GM19438 (cell line): ENCODE results near the gene GPR35.

Source experiments
- ATAC-seq: cut with Tn5 transposase; IDR thresholded peaks from one replicate; pipeline ENCODE4 v1.9.1; 2021; ENCODE audit warnings: low read depth; ENCODE audit not compliant: unreplicated experiment

Gene GPR35

DNA sequence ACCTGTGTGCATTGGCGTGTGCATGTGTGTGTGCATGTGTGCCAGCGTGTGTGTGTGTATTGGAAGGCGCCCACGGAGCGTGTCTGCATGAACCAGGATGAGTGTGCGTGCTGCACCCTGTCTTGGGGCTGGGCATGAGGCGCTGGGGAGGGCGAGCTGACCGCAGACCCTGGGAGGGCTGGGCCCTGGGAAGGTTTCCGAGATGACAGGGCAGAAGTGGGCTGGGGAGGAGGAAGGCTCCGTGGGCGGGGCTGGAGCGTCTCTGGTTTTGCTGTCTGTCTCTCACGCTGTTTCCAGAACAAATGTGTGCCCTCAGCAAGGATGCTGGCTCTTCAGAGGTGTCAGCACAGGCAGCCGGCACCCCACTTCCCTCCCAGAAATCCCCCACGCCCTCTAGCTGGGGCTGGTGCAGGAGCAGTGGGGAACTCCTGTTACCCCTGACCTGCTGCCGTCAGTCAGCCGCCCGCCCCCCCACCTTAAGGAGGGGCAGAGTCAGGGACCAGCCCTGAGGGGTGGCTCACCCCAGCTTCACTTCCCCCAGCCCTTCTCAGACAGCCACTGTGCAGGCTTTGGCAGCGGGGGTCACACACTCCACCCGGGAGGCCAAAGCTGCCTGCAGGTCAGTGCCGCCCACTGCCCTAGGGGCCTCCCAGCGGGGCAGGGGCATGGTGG lies at the start of gene GPR35:
TSS of gene GPR35 (plus strand) at position 531 of the 672 bp plus-strand sequence. CDS start 4,473 bp downstream, outside the sequence.
- no peak for ATAC-seq

DNA sequence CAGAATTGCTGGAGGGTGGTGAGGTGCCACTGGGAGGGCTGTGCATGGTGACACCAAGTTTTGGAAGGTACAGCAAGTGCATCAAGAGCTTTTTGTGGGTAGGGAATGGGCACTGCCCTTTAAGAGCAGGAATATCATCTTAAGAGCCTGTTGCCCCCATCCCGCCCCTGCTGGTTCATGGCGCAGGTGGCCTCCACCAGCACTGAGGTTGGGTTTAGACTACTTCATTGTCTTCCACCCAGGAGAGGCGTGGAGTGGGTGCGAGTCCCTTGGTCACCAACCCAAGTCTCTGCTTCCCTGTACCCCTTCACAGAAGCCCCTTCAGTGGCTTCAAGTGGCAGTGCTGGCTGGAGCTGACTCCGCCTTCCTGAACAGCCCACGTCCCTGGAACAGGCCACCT lies 49.2 kb upstream of the GPR35 start:
- no peak for ATAC-seq

DNA sequence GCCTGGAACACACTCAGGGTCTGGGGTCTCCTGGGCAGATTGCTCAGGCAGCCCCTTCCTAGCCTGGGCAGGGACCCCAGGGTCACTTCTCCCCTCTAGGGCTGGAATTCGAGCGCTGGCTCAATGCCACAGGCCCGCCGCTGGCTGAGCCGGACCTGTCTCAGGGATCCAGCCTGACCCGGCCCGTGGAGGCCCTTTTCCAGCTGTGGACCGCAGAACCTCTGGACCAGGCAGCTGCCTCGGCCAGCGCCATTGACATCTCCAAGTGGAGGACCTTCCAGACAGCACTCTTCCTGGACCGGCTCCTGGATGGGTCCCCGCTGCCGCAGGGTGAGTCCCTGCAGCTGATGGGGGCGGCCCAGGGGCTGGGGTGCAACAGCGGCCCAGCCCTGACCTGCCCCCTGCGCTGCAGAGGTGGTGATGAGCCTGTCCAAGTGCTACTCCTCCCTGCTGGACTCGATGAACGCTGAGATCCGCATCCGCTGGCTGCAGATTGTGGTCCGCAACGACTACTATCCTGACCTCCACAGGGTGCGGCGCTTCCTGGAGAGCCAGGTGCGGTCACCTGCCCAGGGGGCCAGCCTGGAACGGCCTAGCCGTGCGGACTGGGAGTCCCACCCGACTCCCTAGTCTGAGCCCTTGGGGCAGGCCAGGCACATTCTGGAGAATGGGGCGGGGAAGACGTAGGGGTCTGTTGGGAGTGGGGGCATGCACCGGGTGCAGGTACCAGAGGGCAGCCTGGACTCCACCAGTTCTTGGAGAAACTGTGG lies 48.7 kb upstream of the GPR35 start:
- no peak for ATAC-seq

- ATAC-seq: no peak
Measured at GRCh38 chr2:240577281-240578109, 47.8 kb upstream of the GPR35 start.

DNA sequence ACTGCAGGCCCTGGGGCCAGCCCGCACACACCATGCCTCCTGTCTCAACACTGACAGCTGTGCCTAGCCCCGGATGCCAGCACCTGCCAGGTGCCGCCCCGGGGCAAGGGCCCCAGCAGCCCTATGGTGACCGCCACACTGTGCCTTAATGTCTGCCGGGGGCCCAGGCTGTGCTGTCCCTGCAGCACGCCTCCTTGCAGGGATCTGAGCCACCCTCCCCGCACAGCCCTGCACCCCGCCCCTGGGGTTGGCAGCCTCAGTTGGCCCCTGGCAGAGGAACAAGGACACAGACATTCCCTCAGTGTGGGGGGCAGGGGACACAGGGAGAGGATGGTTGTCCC lies 47.2 kb upstream of the GPR35 start:
- no peak for ATAC-seq

DNA sequence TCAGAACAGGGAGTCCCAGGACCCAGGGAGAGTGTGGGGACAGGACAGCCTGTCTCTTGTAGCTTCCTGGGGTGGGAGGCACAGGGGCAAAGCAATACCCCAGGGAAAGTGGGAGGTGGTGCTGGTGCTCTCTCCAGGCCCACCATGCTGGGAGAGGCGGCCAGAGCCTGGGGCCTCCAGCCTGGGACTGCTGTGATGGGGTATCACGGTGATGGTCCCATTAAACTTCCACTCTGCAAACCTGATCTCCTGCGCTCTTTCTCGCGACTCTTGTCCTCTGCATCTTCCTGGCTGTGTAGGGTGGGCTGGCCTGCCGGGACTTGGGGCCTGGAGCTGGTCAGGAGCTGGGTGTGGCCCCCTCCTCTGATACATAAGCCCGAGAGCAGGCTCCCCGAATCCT lies 46.8 kb upstream of the GPR35 start:
- ATAC-seq: no peak

DNA sequence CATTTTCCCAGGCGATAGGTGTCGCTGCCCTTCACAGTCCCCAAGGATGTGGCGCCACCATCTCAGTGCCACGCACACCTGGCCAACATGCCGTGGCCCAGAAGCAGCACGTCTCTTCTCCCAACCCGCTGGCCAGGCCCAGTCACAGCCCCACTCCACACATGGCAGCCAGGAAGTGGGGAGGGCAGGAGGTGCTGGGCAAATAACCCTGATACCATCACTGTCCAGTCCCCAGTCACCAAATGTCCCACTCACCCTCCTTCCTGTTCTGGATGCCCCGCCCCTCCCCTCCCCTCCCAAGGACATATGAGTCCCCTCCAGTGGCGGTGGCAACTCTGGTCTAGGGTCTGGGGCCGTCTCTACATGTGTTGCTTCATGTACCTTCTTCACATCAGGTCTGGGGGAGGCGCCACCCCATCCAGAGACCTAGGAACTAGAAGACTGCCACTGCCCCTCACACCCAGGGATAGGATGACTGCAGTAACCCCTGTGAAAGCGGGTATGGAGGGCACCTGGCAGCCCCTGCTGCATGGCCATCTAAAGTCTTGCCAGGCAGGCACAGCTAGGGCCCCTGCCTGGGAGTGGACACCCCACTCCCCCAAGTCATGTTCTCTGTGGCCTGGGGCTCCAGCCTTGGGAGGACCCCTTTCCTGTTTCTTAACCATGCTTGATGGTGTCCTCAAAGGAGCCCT lies 46.1 kb upstream of the GPR35 start:
- no peak for ATAC-seq

DNA sequence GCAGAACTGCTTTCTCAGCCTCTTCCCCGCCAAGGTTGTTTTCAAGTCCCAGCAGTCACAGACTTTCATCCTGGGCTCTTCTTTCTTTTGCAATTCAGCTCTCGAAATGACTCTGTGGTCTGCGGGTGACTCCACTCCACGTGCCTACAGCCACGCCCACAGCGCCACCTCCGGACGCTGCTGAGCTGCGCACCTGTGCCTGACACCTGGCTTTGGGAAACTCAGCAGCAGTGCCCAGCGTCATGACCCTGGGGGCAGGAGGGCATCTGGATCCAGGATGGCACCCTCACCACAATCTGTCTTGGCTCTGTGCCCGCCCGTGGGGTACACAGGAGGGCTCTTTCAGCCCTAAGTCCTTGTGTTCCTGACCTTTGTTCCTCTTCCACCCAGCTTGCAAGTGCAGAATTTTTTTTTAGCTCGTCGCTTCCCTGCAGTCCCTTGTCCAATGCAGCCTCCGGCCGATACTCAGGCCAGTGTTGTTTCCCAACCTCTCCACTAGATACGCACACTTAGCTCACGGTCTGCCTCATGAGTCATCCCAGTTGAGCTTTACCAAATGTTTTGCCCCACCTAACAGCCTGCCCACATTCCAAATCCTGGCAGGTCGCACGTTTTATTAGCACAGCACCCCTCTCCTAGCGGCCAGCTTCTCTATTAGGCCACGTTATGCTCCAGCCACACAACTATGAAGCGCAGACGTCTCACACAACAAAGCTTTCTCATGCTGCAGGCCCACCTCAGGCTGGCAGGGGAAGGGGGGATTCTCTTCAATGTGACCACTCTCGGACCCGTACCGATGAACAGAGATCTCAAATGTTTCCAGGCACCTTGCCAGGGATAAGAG lies 45.3 kb upstream of the GPR35 start:
- ATAC-seq: peak; percentile 40

GRCh38 chr2:240581811-240582210 lies 43.5 kb upstream of the GPR35 start:
- ATAC-seq: no peak

DNA sequence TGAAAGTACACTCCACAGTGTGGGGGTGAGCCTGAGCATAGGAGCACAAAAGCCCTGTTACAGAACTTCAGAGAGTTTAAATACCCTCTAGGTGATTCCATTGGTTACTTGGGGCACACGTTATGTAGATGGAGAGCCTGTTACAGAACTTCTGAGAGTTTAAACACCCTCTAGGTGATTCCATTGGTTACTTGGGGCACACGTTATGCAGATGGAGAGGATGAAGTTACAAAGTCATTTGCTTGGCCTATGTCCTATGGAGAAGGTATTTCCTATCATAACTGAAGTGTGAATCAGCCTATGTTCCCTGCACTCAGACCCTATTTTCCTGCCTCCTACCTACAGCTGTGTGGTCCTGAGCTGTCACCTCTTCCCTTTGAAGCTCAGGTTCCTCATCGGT lies 42.5 kb upstream of the GPR35 start:
- ATAC-seq: no peak

- ATAC-seq: no peak
Measured at GRCh38 chr2:240583774-240584173, 41.5 kb upstream of the GPR35 start.

DNA sequence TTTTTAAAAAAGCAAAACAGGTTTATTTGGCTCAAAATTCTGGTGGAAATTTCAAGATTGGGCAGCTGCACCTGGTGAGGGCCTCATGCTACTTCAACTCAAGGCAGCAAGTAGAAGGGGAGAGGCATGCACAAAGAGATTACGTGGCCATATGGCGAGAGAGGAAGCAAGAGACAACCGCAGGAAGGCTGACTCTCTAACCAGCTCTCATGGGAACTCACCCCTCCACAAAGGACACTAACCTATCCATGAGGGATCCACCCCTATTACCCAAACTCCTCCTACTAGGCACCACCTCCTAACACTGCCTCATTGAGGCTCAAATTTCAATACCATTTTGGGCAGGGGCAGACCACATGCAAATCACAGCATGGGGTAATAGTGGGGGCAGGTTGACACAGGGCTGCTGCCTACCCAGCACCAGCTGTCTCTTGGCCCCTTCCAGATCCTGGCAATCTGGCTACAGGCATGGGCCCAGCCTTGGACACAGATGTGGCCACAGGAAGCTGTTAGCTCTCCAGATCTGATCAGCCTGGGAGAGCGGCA lies 40.7 kb upstream of the GPR35 start:
- peak; percentile 56 for ATAC-seq

- ATAC-seq: peak; percentile 32
Measured at GRCh38 chr2:240585101-240585500, 40.2 kb upstream of the GPR35 start.

DNA sequence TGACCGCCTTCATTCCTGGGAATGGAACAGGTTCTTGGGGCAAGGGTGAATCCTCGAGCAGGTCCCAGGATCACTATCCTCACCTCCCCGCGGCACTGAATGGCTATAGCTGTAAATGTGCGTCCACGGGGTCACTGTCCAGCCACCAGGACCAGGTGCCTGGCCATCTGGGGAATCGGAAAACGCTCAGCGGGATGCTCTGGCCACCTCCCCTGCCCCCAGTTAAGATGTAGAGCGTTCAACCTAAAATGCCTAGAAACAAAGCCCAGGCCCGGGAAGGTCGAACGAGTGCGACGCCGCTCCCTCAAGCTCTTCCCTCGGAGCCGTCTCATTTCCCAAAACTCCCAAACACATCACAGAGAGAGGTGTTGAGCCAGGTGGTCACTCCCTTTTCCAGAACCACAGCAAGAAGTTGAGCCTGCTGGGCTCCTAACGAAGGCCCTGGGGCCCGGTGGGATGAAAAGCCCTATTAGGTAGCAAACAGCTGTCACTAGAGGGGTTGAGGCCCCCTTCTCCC lies 39.5 kb upstream of the GPR35 start:
- ATAC-seq: no peak

DNA sequence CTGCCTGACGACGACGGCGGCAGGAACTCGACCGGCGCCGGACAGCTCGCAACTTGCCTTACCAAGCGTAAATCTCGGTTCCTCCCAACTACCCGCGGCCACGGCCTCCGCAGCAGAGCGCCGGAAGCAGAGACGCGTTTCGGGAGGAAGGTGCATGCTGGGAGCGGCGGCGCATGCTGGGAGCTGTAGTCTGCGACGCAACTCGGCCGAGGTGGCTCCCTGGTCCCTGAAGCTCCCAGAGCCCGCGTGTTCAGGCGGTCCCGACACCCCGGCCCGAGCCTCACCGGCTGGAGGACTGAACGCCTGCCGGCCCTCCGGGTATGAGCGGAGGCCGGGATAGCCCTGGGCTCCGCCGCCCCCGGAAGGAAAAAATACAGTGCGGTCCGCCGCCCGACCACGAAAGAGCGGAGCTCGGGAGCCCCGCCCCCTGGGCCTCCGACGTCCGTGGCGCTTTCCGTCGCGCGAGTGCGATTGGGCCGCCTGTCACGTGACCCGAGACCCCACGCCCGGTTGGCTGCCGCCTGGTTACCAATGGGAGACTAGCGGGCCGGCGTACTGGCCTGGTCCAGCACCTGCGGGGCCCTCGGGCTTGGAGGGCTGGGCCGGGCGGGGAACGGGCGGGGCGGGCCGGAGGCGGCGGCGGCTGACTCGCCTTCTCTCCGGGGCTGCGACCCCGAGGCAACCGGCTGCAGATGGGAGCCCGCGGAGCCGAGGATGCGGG lies 38.9 kb upstream of the GPR35 start, which contains the start of gene CAPN10:
TSS of gene CAPN10 (plus strand) at position 537 of the 721 bp plus-strand sequence. CDS start at position 715, 178 bp downstream.
- ATAC-seq: peak; percentile 51

- ATAC-seq: no peak
Measured at GRCh38 chr2:240586919-240587800, 38.1 kb upstream of the GPR35 start.

GRCh38 chr2:240588006-240588655 lies 37.1 kb upstream of the GPR35 start:
- no peak for ATAC-seq
